HG03575 (cell line): Measurements from ENCODE around the gene MAP3K9.

Experiments
- ATAC-seq: cut with Tn5 transposase; IDR thresholded peaks from one replicate; pipeline ENCODE4 v1.9.1; 2021; ENCODE audit not compliant: unreplicated experiment, insufficient number of reproducible peaks, low FRiP score; ENCODE audit errors: extremely low read depth

The MAP3K9 gene

GRCh38 chr14:70792939-70793338, 16.4 kb downstream of the MAP3K9 start:
- no peak for ATAC-seq

- no peak for ATAC-seq
These were observed 17.3 kb downstream of the MAP3K9 start for GRCh38 chr14:70791971-70792370.

GRCh38 chr14:70789961-70790360, 19.4 kb downstream of the MAP3K9 start:
- no peak for ATAC-seq

GRCh38 chr14:70789361-70789760, 20.0 kb downstream of the MAP3K9 start:
- ATAC-seq, result no peak

GRCh38 chr14:70788898-70789297, 20.4 kb downstream of the MAP3K9 start:
- no peak for ATAC-seq

GRCh38 chr14:70785556-70785955, 23.8 kb downstream of the MAP3K9 start:
- ATAC-seq, result no peak

GRCh38 chr14:70784886-70785285, 24.4 kb downstream of the MAP3K9 start:
- no peak for ATAC-seq

GRCh38 chr14:70782361-70782760, 27.0 kb downstream of the MAP3K9 start:
- no peak for ATAC-seq

- no peak for ATAC-seq
These were observed 28.8 kb downstream of the MAP3K9 start for GRCh38 chr14:70780396-70781075.

- no peak for ATAC-seq
These were observed 29.6 kb downstream of the MAP3K9 start for GRCh38 chr14:70779667-70780066.

- no peak for ATAC-seq
These were observed 33.1 kb downstream of the MAP3K9 start for GRCh38 chr14:70776197-70776596.

GRCh38 chr14:70773182-70773862, 36.0 kb downstream of the MAP3K9 start:
- no peak for ATAC-seq

- no peak for ATAC-seq
These were observed 37.5 kb downstream of the MAP3K9 start for GRCh38 chr14:70771781-70772212.

- ATAC-seq, result no peak
These were observed 38.8 kb downstream of the MAP3K9 start for GRCh38 chr14:70770490-70770889.

GRCh38 chr14:70759398-70759797, 49.9 kb downstream of the MAP3K9 start:
- ATAC-seq, result no peak

- no peak for ATAC-seq
These were observed 53.7 kb downstream of the MAP3K9 start for GRCh38 chr14:70755655-70756054.

GRCh38 chr14:70754991-70755390, 54.3 kb downstream of the MAP3K9 start:
- ATAC-seq, result no peak

- ATAC-seq, result no peak
These were observed 55.8 kb downstream of the MAP3K9 start for GRCh38 chr14:70753518-70753953.

GRCh38 chr14:70748422-70748821, 60.9 kb downstream of the MAP3K9 start:
- no peak for ATAC-seq

GRCh38 chr14:70744641-70745040, 64.7 kb downstream of the MAP3K9 start:
- ATAC-seq, result no peak

GRCh38 chr14:70742316-70742715, 67.0 kb downstream of the MAP3K9 start:
- ATAC-seq, result no peak
